ENCODE data around the gene ACSS3.

Gene ACSS3

DNA sequence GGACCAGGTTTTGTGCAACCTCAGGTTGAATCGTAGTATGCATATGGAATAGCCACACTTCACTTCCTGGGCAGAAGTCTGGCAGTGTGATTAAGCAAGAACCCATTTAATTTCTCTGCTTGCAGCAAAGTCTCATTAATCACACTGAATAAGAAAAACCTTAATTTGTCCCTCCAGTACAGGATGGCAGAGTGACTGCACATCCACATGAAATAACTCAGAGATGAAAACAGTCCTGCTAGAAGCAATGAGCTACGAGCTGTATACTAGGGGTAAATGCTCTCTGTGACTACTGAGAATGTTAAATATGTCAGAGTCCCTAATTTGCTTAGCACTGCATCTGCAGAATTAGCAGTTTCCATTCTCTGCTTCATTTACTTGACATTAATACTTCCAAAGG is 88.9 kb downstream of the ACSS3 start:
- H3K27me3 ChIP-seq (ENCODE audit: low read depth, low read length), result no peaks in the 10 kb centered on the region
- H3K4me2 ChIP-seq (ENCODE audit: low read length), result peak overlapping the region; percentile 60
- H3K36me3 ChIP-seq (replicated peaks; ENCODE audit: low read depth, low read length), result no peaks in the 10 kb centered on the region
- H2AFZ ChIP-seq (ENCODE audit: low read depth, low read length), result peak overlapping the region; percentile 57; the same call in 1 of the 2 replicates
- no peak overlapping the region for H3K27ac ChIP-seq (ENCODE audit: low read length)
- no peaks in the 10 kb centered on the region for H3K79me2 ChIP-seq (ENCODE audit: low read length)
- peaks cover 16% of the 10 kb centered on the region for H3K4me1 ChIP-seq (ENCODE audit: low read length)
- H3K9ac ChIP-seq (ENCODE audit: low read length), result no peak overlapping the region
- H4K20me1 ChIP-seq (ENCODE audit: insufficient read depth, low read length), result no peaks in the 10 kb centered on the region
- peak overlapping the region; percentile 21 for H3K4me3 ChIP-seq (ENCODE audit: low read length)
- TF ChIP-seq, protein P1, sequence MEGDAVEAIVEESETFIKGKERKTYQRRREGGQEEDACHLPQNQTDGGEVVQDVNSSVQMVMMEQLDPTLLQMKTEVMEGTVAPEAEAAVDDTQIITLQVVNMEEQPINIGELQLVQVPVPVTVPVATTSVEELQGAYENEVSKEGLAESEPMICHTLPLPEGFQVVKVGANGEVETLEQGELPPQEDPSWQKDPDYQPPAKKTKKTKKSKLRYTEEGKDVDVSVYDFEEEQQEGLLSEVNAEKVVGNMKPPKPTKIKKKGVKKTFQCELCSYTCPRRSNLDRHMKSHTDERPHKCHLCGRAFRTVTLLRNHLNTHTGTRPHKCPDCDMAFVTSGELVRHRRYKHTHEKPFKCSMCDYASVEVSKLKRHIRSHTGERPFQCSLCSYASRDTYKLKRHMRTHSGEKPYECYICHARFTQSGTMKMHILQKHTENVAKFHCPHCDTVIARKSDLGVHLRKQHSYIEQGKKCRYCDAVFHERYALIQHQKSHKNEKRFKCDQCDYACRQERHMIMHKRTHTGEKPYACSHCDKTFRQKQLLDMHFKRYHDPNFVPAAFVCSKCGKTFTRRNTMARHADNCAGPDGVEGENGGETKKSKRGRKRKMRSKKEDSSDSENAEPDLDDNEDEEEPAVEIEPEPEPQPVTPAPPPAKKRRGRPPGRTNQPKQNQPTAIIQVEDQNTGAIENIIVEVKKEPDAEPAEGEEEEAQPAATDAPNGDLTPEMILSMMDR (IDR thresholded peaks at IDR 0.05; ENCODE audit: low read depth, low read length), result no peak
- TF ChIP-seq EZH2phosphoT487 (IDR thresholded peaks at IDR 0.05; ENCODE audit: low read depth), result no peak
- no peaks in the 10 kb centered on the region for H3K9me3 ChIP-seq (ENCODE audit: insufficient read depth, low read length)

DNA sequence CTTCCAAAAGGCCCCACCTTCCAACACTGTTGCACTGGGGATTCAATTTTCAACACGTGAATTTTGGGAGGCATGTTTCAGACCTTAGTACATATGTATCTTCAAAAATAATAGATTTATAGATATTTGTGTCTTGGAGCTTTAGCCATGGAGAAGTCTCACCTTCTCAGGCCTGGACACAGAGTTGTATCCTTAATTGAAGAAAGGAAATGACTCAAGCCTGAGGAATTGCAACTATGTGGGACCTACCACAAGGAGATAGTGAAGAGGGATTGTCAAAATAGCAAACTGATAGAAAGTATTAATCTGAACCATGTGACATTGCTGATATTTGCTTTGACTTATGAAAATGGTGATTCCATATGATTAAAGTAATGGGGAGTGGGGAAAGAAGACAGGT is 89.8 kb downstream of the ACSS3 start:
- no peaks in the 10 kb centered on the region for H4K20me1 ChIP-seq (ENCODE audit: insufficient read depth, low read length)
- H3K4me1 ChIP-seq (ENCODE audit: low read length), result peaks cover 16% of the 10 kb centered on the region
- H2AFZ ChIP-seq (ENCODE audit: low read depth, low read length), result no peak overlapping the region
- H3K27ac ChIP-seq (ENCODE audit: low read length), result no peak overlapping the region
- H3K9me3 ChIP-seq (ENCODE audit: insufficient read depth, low read length), result no peaks in the 10 kb centered on the region
- H3K36me3 ChIP-seq (replicated peaks; ENCODE audit: low read depth, low read length), result no peaks in the 10 kb centered on the region
- no peak overlapping the region for H3K4me3 ChIP-seq (ENCODE audit: low read length)
- H3K9ac ChIP-seq (ENCODE audit: low read length), result no peak overlapping the region
- H3K27me3 ChIP-seq (ENCODE audit: low read depth, low read length), result no peaks in the 10 kb centered on the region
- no peak for TF ChIP-seq EZH2phosphoT487 (IDR thresholded peaks at IDR 0.05; ENCODE audit: low read depth)
- TF ChIP-seq, protein P1 (IDR thresholded peaks at IDR 0.05; ENCODE audit: low read depth, low read length), result no peak
- H3K79me2 ChIP-seq (ENCODE audit: low read length), result no peaks in the 10 kb centered on the region
- H3K4me2 ChIP-seq (ENCODE audit: low read length), result no peak overlapping the region

DNA sequence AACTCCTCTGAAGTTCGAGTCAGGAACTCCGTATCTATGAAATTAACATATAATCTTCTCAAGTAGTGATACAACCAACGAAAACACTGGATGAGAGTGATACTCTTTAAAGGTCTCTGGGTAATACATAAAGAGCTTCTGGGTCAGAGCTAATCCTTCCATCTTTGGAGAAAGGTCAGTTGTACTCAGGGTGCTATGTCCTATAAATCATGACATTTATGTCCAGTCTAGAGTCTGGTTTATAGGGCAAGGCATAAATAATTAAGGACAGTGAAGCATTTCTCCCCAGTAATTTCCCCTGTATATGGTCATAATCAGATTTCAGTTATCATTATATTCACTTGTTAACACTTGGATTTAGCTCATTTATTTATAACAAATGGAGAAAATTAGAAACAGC is 90.6 kb downstream of the ACSS3 start:
- no peaks in the 10 kb centered on the region for H3K27me3 ChIP-seq (ENCODE audit: low read depth, low read length)
- peaks cover 16% of the 10 kb centered on the region for H3K4me1 ChIP-seq (ENCODE audit: low read length)

DNA sequence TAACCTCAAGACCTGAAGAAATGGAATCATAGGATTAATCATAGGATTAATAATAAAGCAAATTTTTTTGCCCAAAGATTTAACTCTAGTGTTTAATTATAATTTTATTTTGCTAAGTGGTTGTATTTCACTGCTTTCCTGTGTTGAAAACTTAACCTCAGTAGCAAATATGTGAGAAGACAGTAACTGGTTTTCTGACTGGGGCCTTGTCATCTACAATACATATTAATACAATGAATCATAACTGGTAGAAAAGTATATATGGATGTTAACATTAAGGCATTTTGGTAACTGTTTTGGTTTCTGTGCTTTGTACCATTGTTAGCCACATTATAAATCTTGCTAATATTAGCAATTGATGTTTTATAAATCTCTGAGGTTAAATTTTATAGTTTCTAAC is 92.2 kb downstream of the ACSS3 start:
- no peak overlapping the region for H2AFZ ChIP-seq (ENCODE audit: low read depth, low read length)
- H3K4me1 ChIP-seq (ENCODE audit: low read length), result peaks cover 16% of the 10 kb centered on the region
- H3K79me2 ChIP-seq (ENCODE audit: low read length), result no peaks in the 10 kb centered on the region
- no peaks in the 10 kb centered on the region for H3K9me3 ChIP-seq (ENCODE audit: insufficient read depth, low read length)
- H3K4me2 ChIP-seq (ENCODE audit: low read length), result no peak overlapping the region
- no peaks in the 10 kb centered on the region for H4K20me1 ChIP-seq (ENCODE audit: insufficient read depth, low read length)
- no peak overlapping the region for H3K9ac ChIP-seq (ENCODE audit: low read length)
- no peaks in the 10 kb centered on the region for H3K27me3 ChIP-seq (ENCODE audit: low read depth, low read length)
- H3K27ac ChIP-seq (ENCODE audit: low read length), result no peak overlapping the region
- H3K36me3 ChIP-seq (replicated peaks; ENCODE audit: low read depth, low read length), result no peaks in the 10 kb centered on the region
- no peak for TF ChIP-seq EZH2phosphoT487 (IDR thresholded peaks at IDR 0.05; ENCODE audit: low read depth)
- TF ChIP-seq, protein P1 (IDR thresholded peaks at IDR 0.05; ENCODE audit: low read depth, low read length), result no peak
- H3K4me3 ChIP-seq (ENCODE audit: low read length), result no peak overlapping the region

More for the DNA sequence above, 90.6 kb downstream of the ACSS3 start:
- Histone ChIP-seq H3K27ac (ENCODE audit: low read length) (no peak overlapping the region), H3K9me3 (ENCODE audit: insufficient read depth, low read length) (no peaks in the 10 kb centered on the region), H3K4me2 (ENCODE audit: low read length) (no peak overlapping the region), H4K20me1 (ENCODE audit: insufficient read depth, low read length) (no peaks in the 10 kb centered on the region), H3K79me2 (ENCODE audit: low read length) (no peaks in the 10 kb centered on the region), H2AFZ (ENCODE audit: low read depth, low read length) (no peak overlapping the region), H3K9ac (ENCODE audit: low read length) (no peak overlapping the region), H3K4me3 (ENCODE audit: low read length) (no peak overlapping the region), H3K36me3 (replicated peaks; ENCODE audit: low read depth, low read length) (no peaks in the 10 kb centered on the region)
- no peak for TF ChIP-seq EZH2phosphoT487 (IDR thresholded peaks at IDR 0.05; ENCODE audit: low read depth)
- TF ChIP-seq, protein P1 (IDR thresholded peaks at IDR 0.05; ENCODE audit: low read depth, low read length), result no peak

All from OCI-LY3 (cell line).